MV-4-11 (cell line): ENCODE data around the gene FAM181A.

ENCODE experiments used
- DNase-seq: peaks from one replicate; lab custom pipeline; 2025; lab: John Stamatoyannopoulos, UW

Gene FAM181A

DNA sequence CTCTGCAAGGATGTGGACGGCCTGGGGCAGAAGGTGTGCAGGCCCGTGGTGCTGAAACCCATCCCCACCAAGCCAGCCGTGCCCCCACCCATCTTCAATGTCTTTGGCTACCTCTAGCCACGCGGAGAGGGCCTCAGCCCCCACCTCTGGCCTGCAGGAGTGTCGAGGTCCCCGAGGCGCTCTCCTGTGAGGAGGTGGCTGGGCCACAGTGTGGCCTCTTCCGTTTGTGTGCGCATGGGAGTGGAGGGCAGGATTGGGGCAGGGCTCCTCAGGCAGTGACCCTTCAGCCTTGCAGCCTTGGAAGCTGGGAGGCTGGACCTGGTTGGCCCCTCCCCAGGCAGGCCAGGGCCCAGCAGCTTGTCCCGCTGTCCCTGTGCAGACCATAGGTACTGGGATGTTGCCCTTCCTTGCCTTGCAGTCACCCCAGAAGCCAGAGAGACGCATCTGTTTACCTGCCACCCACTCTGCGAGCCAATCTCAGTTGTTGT is 1.9 kb downstream of the FAM181A start:
- DNase-seq = no peak

GRCh38 chr14:93929657-93930056 is 2.5 kb downstream of the FAM181A start:
- DNase-seq = no peak

DNA sequence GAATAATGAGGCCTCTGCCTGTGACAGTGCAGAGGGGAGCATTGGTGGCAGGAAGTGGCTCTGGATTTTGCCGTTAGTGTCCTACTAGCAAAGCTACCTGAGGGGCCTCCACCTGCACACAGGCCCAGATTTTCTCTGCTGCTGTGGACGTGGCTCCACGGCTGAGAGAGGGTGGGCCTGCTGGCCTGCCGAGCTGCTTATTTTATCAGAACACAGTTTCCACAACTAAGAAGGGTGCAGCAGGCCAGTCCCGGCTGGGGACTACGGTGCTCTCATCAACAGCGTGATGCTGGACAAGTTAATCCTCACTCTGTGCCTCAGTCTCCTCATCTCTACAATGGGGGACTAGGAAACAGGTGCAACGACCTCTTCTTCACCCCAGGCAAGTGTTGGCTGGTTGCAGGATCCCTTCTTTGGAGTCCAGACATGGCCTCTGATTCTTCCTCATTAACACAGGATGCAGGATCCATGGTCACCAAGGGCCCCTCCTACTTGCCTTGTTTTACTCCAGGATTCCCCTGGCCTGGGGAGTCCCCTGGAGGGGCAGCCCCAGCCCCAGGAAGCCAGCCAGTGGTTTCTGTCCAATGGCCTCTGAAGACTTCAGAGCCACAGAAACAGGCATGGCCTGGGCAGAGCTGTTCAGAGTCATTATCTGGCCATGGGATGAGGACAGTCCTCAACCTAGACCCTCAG is 3.3 kb downstream of the FAM181A start:
- no peak for DNase-seq

- DNase-seq = no peak
Measured at GRCh38 chr14:93930989-93931307, 3.8 kb downstream of the FAM181A start.

GRCh38 chr14:93932642-93933041 is 5.5 kb downstream of the FAM181A start:
- DNase-seq = no peak

GRCh38 chr14:93935213-93935612 is 8.1 kb downstream of the FAM181A start:
- no peak for DNase-seq

GRCh38 chr14:93936245-93936644 is 9.1 kb downstream of the FAM181A start:
- peak; percentile 6 for DNase-seq

DNA sequence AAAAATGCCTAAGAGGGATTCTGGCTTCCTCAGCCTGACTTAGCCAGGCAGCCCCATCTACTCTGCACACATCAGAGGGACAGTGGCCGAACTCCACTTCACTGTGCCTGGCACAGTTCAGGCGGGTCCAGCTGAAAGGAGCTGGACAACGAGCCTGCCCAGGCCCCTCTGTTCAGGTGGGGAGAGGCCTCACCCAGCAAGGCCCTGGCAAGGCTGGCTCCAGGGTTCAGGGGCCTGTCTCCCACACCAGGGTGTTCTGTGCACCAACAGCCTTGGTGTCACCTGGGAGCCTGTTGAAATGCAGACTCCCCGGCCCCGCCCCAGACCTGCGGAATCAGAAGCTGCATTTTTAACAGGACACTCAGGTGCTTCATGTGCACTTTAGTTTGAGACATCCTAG is 9.8 kb downstream of the FAM181A start:
- DNase-seq = no peak

DNA sequence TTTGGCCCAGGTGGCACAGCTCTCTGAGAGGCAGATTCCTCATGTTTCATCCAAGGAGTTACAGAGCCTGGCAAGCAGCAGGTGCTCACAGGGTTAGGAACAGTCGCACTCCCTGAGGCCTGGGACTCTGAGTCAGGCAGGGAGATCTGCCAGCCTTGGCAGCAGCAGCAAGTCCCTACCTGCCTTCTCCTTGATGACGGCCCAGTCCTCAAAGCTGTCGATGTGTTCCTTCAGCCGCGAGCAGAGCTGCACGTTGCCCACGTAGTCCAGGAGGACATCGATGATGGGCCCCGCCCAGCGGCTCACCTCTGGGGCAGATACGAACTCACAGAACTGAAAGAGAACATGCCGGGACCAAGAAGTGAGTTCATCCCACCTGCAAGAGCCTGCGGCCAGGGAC is 10.4 kb downstream of the FAM181A start:
- DNase-seq = no peak

DNA sequence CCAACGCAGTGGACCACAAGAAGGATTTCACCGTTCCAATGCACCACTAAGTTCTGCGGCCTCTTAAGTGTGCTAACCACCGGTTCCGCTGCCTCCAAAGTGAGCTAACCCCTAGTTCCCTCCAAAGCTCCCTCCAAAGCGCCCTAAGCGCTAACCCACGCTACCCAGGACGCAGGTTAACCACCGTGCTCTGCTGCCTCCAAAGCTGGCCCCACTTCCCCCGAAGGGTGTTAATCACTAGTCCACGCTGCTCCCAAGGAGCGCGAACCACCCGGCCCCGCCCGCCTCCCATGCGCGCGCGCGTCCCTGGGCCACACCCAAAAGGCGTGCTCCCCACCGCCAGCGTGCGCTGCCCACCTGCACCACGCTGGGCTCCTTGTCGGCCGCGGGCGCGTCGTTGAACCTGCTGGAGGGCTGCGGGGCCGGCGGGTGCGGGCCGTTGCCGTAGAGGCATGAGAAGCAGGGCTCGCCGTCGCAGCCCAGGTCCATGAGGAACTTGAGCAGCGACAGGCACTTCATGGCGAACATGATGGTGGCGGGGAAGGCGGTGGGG is 11.7 kb downstream of the FAM181A start:
- DNase-seq = peak; percentile 27

DNA sequence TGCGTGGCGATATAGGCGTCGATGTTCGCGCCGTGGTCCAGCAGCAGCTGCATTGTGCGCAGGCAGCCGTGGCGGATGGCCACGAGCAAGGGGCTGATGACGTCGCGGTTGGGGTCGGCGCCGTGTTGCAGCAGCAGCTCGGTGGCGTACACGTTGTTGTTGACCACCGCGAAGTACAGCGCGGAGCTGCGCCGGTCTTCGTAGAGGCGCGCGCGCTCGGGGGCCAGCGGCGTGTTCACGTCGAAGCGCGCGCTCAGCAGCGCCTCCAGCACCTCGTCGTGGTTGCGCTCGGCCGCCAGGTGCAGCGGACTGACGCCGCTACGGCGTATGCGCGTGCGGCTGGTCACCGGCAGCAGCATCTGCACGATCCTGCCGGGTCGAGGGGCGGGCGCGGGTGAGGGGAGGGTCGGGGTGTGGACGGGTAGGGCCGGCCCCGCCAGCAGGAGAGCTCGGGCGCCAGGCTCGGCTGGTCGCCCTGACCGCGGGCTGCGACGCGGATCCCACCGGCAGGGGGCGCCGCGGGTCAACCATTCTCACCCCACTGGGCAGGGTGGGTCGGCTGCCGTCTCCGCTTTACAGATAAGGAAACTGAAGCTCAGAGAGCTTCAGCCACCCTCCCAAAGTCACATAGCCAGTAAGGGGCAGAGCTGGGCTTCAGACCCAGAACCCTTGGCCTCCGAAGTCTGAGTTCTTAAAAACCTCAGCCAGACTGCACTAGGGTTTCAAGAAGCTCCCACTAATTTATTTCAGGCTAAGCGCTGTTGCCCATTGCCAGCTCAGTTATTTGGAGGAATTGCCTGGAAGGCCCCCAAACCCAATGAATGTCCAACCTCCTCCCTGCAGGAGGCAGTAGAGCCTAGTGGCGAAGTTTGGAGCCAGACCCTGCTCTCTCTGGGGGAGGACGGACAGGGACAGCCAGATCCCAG is 12.4 kb downstream of the FAM181A start:
- DNase-seq = peak; percentile 58

GRCh38 chr14:93940437-93940836 is 13.3 kb downstream of the FAM181A start:
- DNase-seq = peak; percentile 16

GRCh38 chr14:93941293-93941910 is 14.3 kb downstream of the FAM181A start:
- peak; percentile 26 for DNase-seq

- DNase-seq = no peak
Measured at GRCh38 chr14:93943052-93943451, 15.9 kb downstream of the FAM181A start.

DNA sequence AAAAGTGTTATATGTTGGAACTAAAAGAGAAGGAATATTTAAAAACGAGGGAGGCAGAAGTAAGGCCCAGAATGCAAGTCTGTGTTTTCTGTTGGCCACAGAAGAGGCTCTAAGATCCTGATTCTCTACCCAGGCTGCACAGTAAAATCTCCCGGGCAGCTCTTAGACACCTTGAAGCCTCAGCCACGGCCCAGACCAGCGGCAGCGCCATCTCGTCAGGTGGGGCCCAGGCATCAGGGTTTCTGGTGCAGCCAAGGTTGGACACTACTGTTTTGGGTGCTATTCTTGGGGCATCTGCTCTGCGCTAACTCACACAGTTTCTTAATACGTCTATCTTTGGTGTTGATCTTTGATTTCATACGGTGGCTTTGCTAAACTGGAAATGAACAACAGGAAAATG is 16.8 kb downstream of the FAM181A start:
- DNase-seq = no peak

DNA sequence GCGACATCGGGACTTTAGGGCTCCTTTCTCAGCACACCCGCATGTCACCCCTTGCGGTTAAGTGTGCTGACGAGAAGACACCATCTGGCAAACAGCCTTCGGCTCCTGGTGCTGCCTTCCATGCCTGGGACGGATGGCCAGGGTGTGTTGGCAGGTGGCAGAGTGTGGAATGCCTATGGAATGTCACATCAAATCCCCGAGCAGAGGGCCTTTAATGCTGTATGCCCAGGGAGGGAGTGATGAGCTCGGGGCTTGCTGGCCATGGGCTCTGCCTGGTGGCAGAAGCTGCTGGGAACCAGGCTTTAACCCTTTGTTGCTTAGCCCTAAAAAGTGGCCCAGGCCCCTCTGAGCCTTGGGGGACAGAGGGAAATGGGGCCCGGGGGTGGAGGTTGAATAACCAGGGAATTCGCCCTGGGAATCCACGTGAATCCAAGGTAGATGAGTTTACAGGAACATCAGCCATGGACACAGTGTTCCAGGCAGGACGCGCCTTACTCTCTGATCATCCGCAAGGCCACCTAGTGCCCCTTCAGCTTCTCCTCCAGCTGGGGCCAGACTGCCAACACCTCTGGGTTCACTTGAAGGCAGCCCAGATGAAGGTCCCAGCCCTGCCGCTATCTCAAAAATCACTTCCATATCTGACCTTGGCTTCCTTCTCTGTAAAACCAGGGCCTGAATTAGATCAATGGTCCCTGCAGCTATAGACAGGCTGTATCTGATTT is 17.4 kb downstream of the FAM181A start:
- DNase-seq = no peak

DNA sequence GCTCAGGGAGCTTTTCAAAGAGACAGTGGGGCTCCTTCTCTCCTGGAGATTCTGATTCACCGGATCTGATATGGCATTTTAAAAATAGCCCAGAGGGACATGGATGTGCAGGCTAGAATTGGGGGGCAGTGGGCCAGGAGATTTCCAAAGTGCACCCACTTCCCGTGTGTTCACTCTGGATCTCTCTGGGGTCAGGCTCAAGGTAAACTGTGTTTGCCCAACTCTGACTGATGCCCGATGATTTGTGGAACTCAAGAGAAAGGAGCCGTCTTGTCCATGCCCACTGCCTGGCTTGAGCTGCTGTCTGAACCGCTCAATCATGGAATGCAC is 17.9 kb downstream of the FAM181A start:
- DNase-seq = no peak

DNA sequence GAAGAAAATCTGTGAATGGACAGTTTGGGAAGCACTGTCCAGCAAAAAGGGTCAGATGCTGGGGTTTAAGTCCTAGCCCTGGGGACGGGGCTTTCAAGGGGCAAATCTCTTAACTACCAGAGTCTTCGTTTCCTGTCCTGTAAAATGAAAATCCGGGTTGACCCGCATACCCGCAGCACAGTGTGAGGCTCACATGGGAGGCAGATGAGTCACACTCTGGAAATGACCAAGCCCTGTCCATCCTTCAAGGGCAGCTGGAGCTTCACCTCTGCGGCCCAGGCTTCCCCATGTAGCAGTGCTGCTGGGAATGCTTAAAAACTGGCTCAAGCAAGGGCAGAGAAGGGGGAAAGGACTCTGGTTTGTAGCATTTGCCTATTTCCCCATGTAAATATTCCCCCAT is 19.0 kb downstream of the FAM181A start:
- DNase-seq = no peak

DNA sequence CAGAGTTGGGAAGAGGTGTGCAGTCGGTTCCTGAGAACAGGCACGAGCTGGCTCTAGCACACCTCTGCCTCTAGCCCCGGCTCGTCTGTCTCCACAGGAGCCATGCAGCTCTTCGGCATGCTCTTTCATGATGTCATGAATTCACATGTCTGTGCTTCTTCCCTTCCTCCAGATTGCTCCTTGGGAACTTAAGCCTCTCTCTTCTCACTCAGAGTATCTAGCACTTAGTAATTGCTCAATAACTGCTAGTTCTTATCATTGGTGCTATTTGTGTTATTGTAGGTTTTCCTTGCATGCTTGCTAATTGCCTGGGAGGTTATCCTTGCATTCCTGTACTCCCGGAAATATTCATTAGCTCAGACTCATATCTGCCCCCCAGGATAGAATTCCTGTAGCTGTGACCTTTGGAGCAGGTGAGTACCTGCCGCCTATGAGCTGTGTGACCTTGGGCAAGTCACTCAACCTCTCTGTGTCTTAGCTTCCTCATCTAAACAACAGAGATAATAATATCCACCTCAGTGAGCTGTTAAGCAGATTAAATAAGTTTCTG is 19.5 kb downstream of the FAM181A start:
- DNase-seq = no peak

DNA sequence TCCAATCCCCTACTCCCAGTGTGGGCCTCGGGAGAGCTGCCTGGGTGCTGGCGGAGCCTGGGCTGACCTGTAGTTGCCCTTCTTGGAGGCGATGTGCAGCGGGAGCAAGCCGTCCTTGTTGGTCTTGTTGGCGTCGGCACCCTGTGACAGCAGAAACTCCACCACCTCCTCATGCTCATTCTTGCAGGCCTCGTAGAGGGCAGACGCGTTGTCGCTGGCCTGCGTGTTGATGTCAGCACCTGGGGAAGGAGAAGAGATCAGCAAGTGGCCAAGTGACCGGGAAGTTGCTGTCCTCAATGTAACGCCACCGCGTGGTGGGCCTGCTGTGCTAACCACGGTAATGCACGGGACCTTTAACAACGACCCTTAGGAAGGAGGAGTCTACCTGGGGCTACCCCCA is 20.1 kb downstream of the FAM181A start:
- no peak for DNase-seq

DNA sequence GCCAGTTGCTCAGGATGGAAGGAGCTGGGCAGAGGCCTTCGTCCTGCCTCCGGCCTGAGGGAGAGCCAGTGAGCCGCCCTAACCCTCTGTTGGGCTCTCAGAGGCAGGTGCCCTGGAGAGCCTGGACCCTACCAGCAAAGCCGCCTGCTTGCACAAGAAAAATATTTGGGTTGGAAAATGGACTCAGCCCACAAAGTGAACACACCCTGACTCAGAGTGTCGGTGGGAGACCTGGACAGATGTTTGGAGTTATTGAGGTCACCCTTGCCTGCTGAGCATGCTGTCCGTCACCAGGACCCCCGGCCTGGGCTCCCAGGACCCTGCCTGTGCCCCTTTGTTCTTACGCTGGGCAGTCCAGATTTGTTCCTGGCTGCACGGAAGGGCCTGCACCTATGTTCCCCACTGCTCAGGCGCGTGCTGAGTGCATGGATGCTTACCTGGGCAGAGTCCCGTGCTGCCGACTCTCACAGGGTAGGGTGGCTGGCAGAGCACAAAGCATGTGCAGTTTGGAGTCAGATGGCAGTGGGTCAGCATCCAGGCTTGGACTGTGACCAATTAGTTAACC is 22.4 kb downstream of the FAM181A start:
- no peak for DNase-seq
